ENCODE results near the gene BTNL8.

The BTNL8 gene

GRCh38 chr5:180970336-180970735 is 71.4 kb downstream of the BTNL8 start:
- no peak for DNase-seq

DNA sequence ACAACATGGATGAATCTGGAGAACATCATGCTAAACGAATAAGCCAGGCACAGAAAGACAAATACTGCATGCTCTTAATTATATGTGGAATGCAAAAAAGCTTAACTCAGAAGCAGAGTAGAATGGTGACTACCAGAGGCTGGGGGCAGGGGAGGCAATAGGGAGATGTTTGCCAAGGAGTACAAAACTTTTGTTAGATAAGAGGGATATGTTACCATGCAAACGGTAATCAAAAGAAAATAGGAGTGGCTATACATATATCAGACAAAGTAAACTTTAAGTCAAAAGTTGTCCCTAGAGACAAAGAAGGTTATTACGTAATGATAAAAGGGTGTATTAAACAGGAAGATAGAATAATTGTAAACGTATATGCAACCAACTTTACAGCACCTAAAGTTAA is 71.9 kb downstream of the BTNL8 start:
- no peak for DNase-seq

GRCh38 chr5:180974612-180975315 is 75.8 kb downstream of the BTNL8 start:
- DNase-seq = no peak

DNA sequence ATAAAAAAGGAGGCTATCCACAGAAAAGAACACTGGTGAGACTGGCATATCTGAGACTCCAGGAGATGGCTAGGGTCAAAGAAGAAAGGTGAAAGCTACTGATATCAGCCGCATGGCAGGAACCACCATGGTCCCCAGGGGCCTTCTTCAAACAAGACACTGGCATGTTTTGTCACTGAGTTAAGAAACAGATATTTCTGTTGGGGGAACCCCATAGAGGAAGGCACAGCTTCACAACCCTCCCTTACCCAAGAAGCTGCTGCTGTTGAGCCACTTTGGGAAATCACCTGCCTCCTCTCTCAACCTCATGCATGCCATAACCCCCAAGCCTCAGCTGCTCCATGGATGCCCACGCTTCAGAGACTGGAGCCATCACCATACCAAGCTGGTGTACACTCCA is 76.4 kb downstream of the BTNL8 start:
- no peak for DNase-seq

- no peak for DNase-seq
Observed at GRCh38 chr5:180976518-180976917, 77.6 kb downstream of the BTNL8 start.

DNA sequence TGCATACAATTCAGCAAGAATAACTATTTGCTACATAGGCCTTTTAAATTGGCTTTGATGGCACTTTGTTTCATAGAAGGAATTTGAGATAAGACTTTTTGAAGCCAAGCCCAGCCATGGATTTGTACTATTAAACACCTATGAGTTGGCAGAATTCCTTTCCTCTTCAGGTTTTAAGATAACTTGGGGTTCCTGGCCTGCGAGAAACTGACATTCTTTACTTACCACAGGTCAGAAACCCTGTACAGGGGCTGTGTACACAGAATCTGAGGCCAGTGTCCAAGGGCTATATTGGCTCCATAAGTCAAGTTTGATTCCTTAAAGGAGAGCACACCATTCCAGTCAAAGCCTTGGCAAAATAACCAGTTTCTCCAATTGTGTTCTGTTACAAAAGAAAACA is 78.9 kb downstream of the BTNL8 start:
- no peak for DNase-seq

DNA sequence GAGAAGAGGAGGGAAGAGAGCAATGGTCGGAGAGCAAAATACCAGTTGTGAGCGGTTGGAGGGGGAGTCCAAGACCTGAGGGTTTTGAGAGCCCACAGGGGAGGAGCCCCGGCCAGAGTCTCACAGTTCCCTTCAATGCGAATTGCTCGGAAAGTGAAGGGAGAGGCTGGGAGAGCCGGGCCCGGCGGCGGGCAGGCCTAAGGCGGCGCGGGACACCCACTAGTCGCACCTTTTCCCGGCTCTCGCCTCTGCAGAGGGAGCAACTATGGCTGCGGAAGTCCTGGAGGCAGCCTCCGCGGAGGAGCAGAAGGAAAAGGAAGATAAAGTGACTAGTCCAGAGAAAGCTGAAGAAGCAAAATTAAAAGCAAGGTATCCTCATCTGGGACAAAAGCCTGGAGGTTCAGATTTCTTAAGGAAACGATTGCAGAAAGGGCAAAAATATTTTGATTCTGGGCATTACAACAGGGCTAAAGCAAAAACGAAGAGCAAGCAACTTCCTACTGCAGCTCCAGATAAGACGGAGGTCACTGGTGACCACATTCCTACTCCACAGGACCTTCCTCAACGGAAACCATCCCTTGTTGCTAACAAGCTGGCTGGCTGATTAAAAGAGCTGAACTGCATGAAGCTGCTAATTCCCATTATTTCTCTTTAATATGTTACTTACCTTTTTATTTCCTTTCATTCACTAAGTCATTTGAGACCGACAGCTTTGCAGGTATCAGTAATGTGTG is 83.2 kb downstream of the BTNL8 start:
- no peak for DNase-seq

GRCh38 chr5:180988016-180988415 is 89.1 kb downstream of the BTNL8 start:
- DNase-seq = no peak

DNA sequence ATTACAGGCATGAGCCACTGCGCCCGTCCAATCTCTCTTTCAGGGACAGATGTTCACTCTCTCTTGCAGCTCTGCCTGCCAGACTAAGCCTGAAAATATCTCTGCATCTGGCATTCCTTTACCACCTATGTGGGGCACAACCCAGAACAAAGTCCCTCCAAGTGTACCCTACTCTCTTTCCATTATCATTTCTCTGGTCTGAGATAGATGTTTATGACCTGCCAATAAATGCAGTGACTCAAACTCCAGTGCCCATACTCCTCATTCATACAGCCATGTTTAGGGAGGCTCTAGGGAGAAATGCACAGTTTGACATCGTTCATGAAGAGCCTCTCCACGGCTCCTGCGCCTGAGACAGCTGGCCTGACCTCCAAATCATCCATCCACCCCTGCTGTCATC is 89.6 kb downstream of the BTNL8 start, which contains the start of gene BTNL3:
TSS of gene BTNL3 (plus strand) at position 255 of the 400 bp plus-strand sequence. CDS start 183 bp downstream, outside the sequence.
- DNase-seq = no peak

- DNase-seq = no peak
Observed at GRCh38 chr5:180990086-180990881, 91.3 kb downstream of the BTNL8 start.

DNA sequence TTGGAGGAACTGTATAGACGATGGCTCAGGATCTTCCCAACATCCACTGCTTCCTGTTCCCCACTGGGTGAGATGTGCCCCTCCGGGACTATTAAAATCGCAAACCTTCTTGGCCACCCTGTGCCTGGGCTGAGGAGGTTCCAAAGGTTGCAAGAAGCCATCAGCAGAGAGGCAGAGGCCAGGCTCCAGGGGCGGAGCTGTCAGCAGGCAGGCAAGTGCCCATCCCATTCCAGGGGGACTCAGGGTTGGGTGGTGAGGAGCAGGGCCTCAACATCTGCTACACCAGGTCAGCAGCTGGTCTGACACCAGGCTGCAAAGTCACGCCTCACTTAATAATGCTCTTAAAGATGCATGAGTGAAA is 91.9 kb downstream of the BTNL8 start:
- no peak for DNase-seq
